HUES48 (cell line): Measurements from ENCODE around the gene ALG8.

Experiments used
- H3K27ac ChIP-seq: one replicate; pipeline ENCODE4 v1.7.0; 2013; ENCODE audit warnings: low read depth, low read length, inconsistent platforms
- H3K27me3 ChIP-seq: 2 replicates; pipeline ENCODE4 v1.6.1; 2013; ENCODE audit warnings: mild to moderate bottlenecking, low read length; ENCODE audit not compliant: control insufficient read depth, insufficient read depth
- H3K36me3 ChIP-seq: 2 replicates; pipeline ENCODE4 v1.6.1; 2013; ENCODE audit warnings: low read length; ENCODE audit not compliant: control insufficient read depth, insufficient read depth
- H3K4me1 ChIP-seq: 2 replicates; pipeline ENCODE4 v1.6.1; 2013; ENCODE audit warnings: mild to moderate bottlenecking, low read length; ENCODE audit not compliant: control insufficient read depth, insufficient read depth
- H3K4me3 ChIP-seq: 2 replicates; pipeline ENCODE4 v1.5.1; 2013; ENCODE audit warnings: mild to moderate bottlenecking, low read depth, low read length
- H3K9ac ChIP-seq: 2 replicates; pipeline ENCODE4 v1.6.1; 2013; ENCODE audit warnings: mild to moderate bottlenecking, low read depth, low read length, moderate library complexity
- H3K9me3 ChIP-seq: 2 replicates; pipeline ENCODE4 v1.6.1; 2013; ENCODE audit warnings: low read length; ENCODE audit not compliant: control insufficient read depth, insufficient read depth

Gene ALG8

GRCh38 chr11:78138291-78138690, 1.1 kb downstream of the ALG8 start:
- Histone ChIP-seq H3K4me1 (0 out of 2 replicates have a peak, but pooled peaks cover 4% of the 10 kb centered on the region), H3K27ac (no peak overlapping the region), H3K27me3 (no peaks in the 10 kb centered on the region), H3K4me3 (peak overlapping the region; percentile 84), H3K9ac (no peak overlapping the region), H3K36me3 (peaks cover 44% of the 10 kb centered on the region), H3K9me3 (no peaks in the 10 kb centered on the region)

- H3K4me3 ChIP-seq = no peak overlapping the region
- H3K27ac ChIP-seq = no peak overlapping the region
- no peaks in the 10 kb centered on the region for H3K27me3 ChIP-seq
- no peaks in the 10 kb centered on the region for H3K4me1 ChIP-seq
- no peak overlapping the region for H3K9ac ChIP-seq
- no peaks in the 10 kb centered on the region for H3K9me3 ChIP-seq
- H3K36me3 ChIP-seq = peaks cover 35% of the 10 kb centered on the region
Observed at GRCh38 chr11:78132475-78132874, 7.0 kb downstream of the ALG8 start.

- Histone ChIP-seq H3K27me3 (no peaks in the 10 kb centered on the region), H3K9ac (no peak overlapping the region), H3K9me3 (no peaks in the 10 kb centered on the region), H3K4me1 (no peaks in the 10 kb centered on the region), H3K36me3 (peaks cover 32% of the 10 kb centered on the region), H3K4me3 (no peak overlapping the region), H3K27ac (no peak overlapping the region)
Observed at GRCh38 chr11:78131956-78132355, 7.5 kb downstream of the ALG8 start.

- Histone ChIP-seq H3K4me1 (no peaks in the 10 kb centered on the region), H3K27me3 (no peaks in the 10 kb centered on the region), H3K36me3 (peaks cover 28% of the 10 kb centered on the region), H3K9me3 (no peaks in the 10 kb centered on the region), H3K4me3 (no peak overlapping the region), H3K9ac (no peak overlapping the region), H3K27ac (no peak overlapping the region)
Observed at GRCh38 chr11:78127403-78127802, 12.0 kb downstream of the ALG8 start.

- Histone ChIP-seq H3K4me1 (no peaks in the 10 kb centered on the region), H3K36me3 (peaks cover 61% of the 10 kb centered on the region), H3K4me3 (no peak overlapping the region), H3K9ac (no peak overlapping the region), H3K9me3 (no peaks in the 10 kb centered on the region), H3K27ac (no peak overlapping the region), H3K27me3 (no peaks in the 10 kb centered on the region)
Observed at GRCh38 chr11:78112582-78113275, 26.7 kb downstream of the ALG8 start.

- no peaks in the 10 kb centered on the region for H3K9me3 ChIP-seq
- H3K27ac ChIP-seq = no peak overlapping the region
- H3K36me3 ChIP-seq = peaks cover 64% of the 10 kb centered on the region
- H3K9ac ChIP-seq = no peak overlapping the region
- no peaks in the 10 kb centered on the region for H3K27me3 ChIP-seq
- H3K4me1 ChIP-seq = no peaks in the 10 kb centered on the region
- H3K4me3 ChIP-seq = no peak overlapping the region
Observed at GRCh38 chr11:78111298-78111697, 28.1 kb downstream of the ALG8 start.

GRCh38 chr11:78110830-78111229, 28.6 kb downstream of the ALG8 start:
- Histone ChIP-seq H3K36me3 (peaks cover 64% of the 10 kb centered on the region), H3K27ac (no peak overlapping the region), H3K4me1 (no peaks in the 10 kb centered on the region), H3K27me3 (no peaks in the 10 kb centered on the region), H3K9me3 (no peaks in the 10 kb centered on the region), H3K4me3 (no peak overlapping the region), H3K9ac (no peak overlapping the region)

- Histone ChIP-seq H3K9me3 (no peaks in the 10 kb centered on the region), H3K4me1 (no peaks in the 10 kb centered on the region), H3K27ac (no peak overlapping the region), H3K27me3 (no peaks in the 10 kb centered on the region), H3K9ac (no peak overlapping the region), H3K36me3 (peaks cover 64% of the 10 kb centered on the region), H3K4me3 (no peak overlapping the region)
Observed at GRCh38 chr11:78110351-78110750, 29.1 kb downstream of the ALG8 start.

- H3K36me3 ChIP-seq = peaks cover 70% of the 10 kb centered on the region
Observed at GRCh38 chr11:78109081-78110015, 30.1 kb downstream of the ALG8 start.

GRCh38 chr11:78100676-78101472, 38.6 kb downstream of the ALG8 start:
- Histone ChIP-seq H3K9ac (no peak overlapping the region), H3K9me3 (no peaks in the 10 kb centered on the region), H3K36me3 (peaks cover 64% of the 10 kb centered on the region), H3K27ac (no peak overlapping the region), H3K4me3 (no peak overlapping the region), H3K4me1 (no peaks in the 10 kb centered on the region), H3K27me3 (no peaks in the 10 kb centered on the region)

More at GRCh38 chr11:78109081-78110015, 30.1 kb downstream of the ALG8 start:
- no peaks in the 10 kb centered on the region for H3K9me3 ChIP-seq
- no peak overlapping the region for H3K9ac ChIP-seq
- no peak overlapping the region for H3K27ac ChIP-seq
- no peaks in the 10 kb centered on the region for H3K27me3 ChIP-seq
- H3K4me1 ChIP-seq = no peaks in the 10 kb centered on the region
- no peak overlapping the region for H3K4me3 ChIP-seq
